Spinal cord (tissue), 10 donors: ENCODE data around the gene EHMT1. TPM values are rescaled to one million over a fixed set of nuclear protein-coding genes. Genes with fewer than 3 reads are reported as not detected.

Source experiments
- DNase-seq, 6 donors: peaks; one replicate each; pipeline versions ENCODE4 v3.0.0 to v3.0.0-alpha.2; 2013 to 2015; ENCODE audit warnings: low spot score in 6 of 6, low read depth in 4 of 6
- H3K27ac ChIP-seq: one replicate; pipeline ENCODE4 v1.5.1; 2013; ENCODE audit warnings: low read depth, low read length, control low read depth
- H3K27me3 ChIP-seq: one replicate; pipeline ENCODE4 v1.6.1; 2013; ENCODE audit warnings: low read length; ENCODE audit not compliant: control insufficient read depth, insufficient read depth
- H3K36me3 ChIP-seq: one replicate; pipeline ENCODE4 v1.6.1; 2013; ENCODE audit warnings: low read length; ENCODE audit not compliant: control insufficient read depth, insufficient read depth
- H3K4me1 ChIP-seq: one replicate; pipeline ENCODE4 v1.6.1; 2013; ENCODE audit warnings: low read length; ENCODE audit not compliant: control insufficient read depth, insufficient read depth
- H3K4me3 ChIP-seq: one replicate; pipeline ENCODE4 v1.5.1; 2013; ENCODE audit warnings: low read depth, low read length, control low read depth
- H3K9me3 ChIP-seq: one replicate; pipeline ENCODE4 v1.6.1; 2013; ENCODE audit warnings: low read length; ENCODE audit not compliant: control insufficient read depth, insufficient read depth
- WGBS: methylation state at CpG from one replicate; pipeline ENCODE4 v1.1.5; 2013; ENCODE audit warnings: missing lambda C conversion rate; ENCODE audit not compliant: insufficient coverage; 5-methylcytosine and 5-hydroxymethylcytosine counted together
- polyA plus RNA-seq, 2 donors: library from polyadenylated mRNA; unstranded; fragments of 120-200 nt; gene quantifications; one replicate each; pipeline ENCODE4 v1.2.1, GENCODE V29; 2013; ENCODE audit not compliant: insufficient read length in 2 of 2
- total RNA-seq, 2 donors: library from RNA; depleted of rRNA in 1 of 2; stranded (reverse); fragments of 120-200 nt in 1 of 2; fragments of >200 nt in 1 of 2; gene quantifications; one replicate each; pipeline versions ENCODE4 v1.2.3 to v1.2.4, GENCODE V29; 2013 to 2014
- donor health status: healthy.

The EHMT1 gene
- total and polyA plus RNA-seq, 4 donors: 35.8 to 86.2 (median 57.1) TPM

DNA sequence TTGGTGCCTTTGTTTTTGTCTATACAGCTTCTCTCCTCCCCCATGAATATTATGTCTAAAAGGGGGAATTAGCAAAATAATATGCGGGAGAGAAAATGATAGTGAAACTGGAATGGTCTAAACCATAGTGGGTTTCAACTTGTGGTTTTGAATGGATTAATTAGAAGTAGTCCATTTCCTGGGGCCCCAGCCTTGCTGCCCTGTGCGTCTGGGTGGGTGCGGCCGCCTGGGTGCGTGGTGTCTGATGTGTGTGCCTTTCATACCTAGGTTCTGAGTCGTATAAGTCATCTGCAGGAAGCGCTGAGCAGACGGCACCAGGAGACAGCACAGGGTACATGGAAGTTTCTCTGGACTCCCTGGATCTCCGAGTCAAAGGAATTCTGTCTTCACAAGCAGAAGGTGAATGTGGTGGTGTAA, 138.8 kb downstream of the EHMT1 start:
- DNase-seq: no peak
- no peaks in the 10 kb centered on the region for H3K27me3 ChIP-seq
- peaks cover 8% of the 10 kb centered on the region for H3K4me1 ChIP-seq
- H3K27ac ChIP-seq: no peak overlapping the region
- no peak overlapping the region for H3K4me3 ChIP-seq
- H3K36me3 ChIP-seq: peaks cover 74% of the 10 kb centered on the region
- peaks cover 2% of the 10 kb centered on the region for H3K9me3 ChIP-seq
- 100% methylated on average over 9 of the region's 9 CpGs for WGBS

- Histone ChIP-seq H3K27ac (no peak overlapping the region), H3K4me1 (peaks cover 13% of the 10 kb centered on the region), H3K36me3 (peaks cover 74% of the 10 kb centered on the region), H3K9me3 (peaks cover 2% of the 10 kb centered on the region), H3K27me3 (no peaks in the 10 kb centered on the region), H3K4me3 (no peak overlapping the region)
- WGBS: 93% methylated on average over 16 of the region's 16 CpGs
- DNase-seq: no peak
These were observed 139.3 kb downstream of the EHMT1 start for GRCh38 chr9:137758067-137758466.

- WGBS: 97% methylated on average over 11 of the region's 11 CpGs
- H3K4me3 ChIP-seq: no peak overlapping the region
- H3K27ac ChIP-seq: no peak overlapping the region
- peaks cover 75% of the 10 kb centered on the region for H3K36me3 ChIP-seq
- no peaks in the 10 kb centered on the region for H3K27me3 ChIP-seq
- H3K9me3 ChIP-seq: peaks cover 2% of the 10 kb centered on the region
- H3K4me1 ChIP-seq: peaks cover 23% of the 10 kb centered on the region
- no peak for DNase-seq
These were observed 140.3 kb downstream of the EHMT1 start for GRCh38 chr9:137759117-137759516.

DNA sequence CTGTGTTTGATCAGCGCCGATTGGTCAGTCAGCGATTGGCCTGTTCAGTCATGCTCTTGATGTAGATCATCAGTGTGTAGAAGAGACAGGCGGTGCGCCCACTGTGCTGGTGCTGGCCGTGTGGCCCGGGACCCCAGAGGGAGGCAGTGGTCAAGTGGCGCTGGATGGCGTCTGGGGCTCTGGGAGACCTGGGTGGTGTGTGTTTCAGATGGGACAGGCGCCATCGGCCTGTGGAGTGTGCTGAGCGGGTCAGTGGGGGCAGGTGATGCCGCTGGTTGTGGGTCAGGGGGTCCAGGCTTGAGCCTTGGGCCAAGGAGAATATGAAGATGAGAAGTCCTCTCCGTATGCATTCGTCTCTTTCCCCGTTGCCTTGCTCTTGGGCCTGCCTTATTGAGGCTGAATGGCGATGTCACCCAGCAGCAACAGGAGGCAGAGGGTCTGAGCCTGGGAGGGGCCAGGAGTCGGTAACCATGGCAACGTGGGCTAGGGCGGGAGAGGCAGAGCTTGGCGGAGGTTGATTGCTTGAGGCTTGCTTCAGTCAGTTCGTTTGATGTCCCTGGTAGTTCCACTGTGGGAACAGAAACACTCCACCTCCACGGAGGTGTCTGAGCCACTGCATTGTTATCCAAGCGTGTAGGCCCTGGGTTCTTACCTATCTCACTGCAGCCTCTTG, 141.0 kb downstream of the EHMT1 start:
- Histone ChIP-seq H3K4me1 (peaks cover 27% of the 10 kb centered on the region), H3K4me3 (no peak overlapping the region), H3K36me3 (peaks cover 71% of the 10 kb centered on the region), H3K9me3 (peaks cover 2% of the 10 kb centered on the region), H3K27ac (no peak overlapping the region), H3K27me3 (no peaks in the 10 kb centered on the region)
- 77% methylated on average over 22 of the region's 24 CpGs for WGBS
- peak in 2 of 6 donors; percentile 33 to 60 for DNase-seq

DNA sequence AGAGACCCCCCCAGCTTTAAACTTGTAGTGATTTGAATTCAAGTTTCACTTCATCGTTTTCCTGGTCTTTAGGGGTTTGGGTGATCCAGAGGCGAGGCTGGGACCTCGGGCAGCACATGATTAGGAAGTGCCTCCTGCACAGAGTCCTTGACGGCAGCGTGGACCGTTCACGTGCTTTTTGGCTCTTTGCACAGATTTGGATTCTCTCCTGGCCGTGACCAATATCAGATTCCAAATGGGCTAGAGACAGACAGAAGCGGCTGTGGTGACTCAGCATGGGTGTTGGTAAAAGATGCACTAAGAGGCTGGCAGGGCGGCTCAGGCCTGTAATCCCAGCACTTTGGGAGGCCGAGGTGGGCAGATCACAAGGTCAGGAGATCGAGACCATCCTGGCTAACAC, 141.6 kb downstream of the EHMT1 start:
- Histone ChIP-seq H3K4me1 (peaks cover 30% of the 10 kb centered on the region), H3K27me3 (no peaks in the 10 kb centered on the region), H3K9me3 (peaks cover under 1% of the 10 kb centered on the region), H3K4me3 (no peak overlapping the region), H3K36me3 (peaks cover 67% of the 10 kb centered on the region), H3K27ac (no peak overlapping the region)
- no peak for DNase-seq
- 92% methylated on average over 10 of the region's 12 CpGs for WGBS

DNA sequence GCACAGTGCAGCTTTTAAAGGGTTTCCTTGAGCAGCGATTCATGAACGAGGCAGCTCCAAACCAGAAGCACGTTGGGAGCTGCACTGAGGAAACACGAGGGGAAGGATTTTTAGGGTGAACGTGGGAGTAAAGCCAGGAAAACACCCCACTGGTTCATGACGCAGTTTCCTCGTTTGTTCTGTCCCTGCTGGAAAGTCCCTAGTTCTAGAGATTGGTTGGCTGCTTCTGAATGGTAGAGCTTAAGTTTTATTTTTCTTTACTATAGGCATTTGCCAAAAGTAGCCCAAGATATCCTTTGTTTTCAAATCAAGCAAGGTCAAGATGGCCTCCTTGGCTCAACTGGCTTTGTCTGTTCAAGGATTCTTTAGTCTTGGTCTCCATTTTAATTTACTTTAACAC, 142.2 kb downstream of the EHMT1 start:
- DNase-seq: no peak
- no peak overlapping the region for H3K4me3 ChIP-seq
- H3K27ac ChIP-seq: no peak overlapping the region
- H3K27me3 ChIP-seq: no peaks in the 10 kb centered on the region
- peaks cover 30% of the 10 kb centered on the region for H3K4me1 ChIP-seq
- peaks cover 64% of the 10 kb centered on the region for H3K36me3 ChIP-seq
- H3K9me3 ChIP-seq: no peaks in the 10 kb centered on the region
- 76% methylated on average over 5 of the region's 7 CpGs for WGBS

GRCh38 chr9:137761793-137762192, 143.0 kb downstream of the EHMT1 start:
- Histone ChIP-seq H3K27ac (no peak overlapping the region), H3K4me1 (peaks cover 30% of the 10 kb centered on the region), H3K9me3 (no peaks in the 10 kb centered on the region), H3K4me3 (no peak overlapping the region), H3K36me3 (peaks cover 67% of the 10 kb centered on the region), H3K27me3 (no peaks in the 10 kb centered on the region)
- 95% methylated on average over 9 of the region's 9 CpGs for WGBS
- DNase-seq: no peak

- Histone ChIP-seq H3K36me3 (peaks cover 66% of the 10 kb centered on the region), H3K27me3 (no peaks in the 10 kb centered on the region), H3K27ac (no peak overlapping the region), H3K9me3 (no peaks in the 10 kb centered on the region), H3K4me3 (no peak overlapping the region), H3K4me1 (peaks cover 30% of the 10 kb centered on the region)
- DNase-seq: no peak
- WGBS: 87% methylated on average over 21 of the region's 21 CpGs
These were observed 143.7 kb downstream of the EHMT1 start for GRCh38 chr9:137762414-137763061.

DNA sequence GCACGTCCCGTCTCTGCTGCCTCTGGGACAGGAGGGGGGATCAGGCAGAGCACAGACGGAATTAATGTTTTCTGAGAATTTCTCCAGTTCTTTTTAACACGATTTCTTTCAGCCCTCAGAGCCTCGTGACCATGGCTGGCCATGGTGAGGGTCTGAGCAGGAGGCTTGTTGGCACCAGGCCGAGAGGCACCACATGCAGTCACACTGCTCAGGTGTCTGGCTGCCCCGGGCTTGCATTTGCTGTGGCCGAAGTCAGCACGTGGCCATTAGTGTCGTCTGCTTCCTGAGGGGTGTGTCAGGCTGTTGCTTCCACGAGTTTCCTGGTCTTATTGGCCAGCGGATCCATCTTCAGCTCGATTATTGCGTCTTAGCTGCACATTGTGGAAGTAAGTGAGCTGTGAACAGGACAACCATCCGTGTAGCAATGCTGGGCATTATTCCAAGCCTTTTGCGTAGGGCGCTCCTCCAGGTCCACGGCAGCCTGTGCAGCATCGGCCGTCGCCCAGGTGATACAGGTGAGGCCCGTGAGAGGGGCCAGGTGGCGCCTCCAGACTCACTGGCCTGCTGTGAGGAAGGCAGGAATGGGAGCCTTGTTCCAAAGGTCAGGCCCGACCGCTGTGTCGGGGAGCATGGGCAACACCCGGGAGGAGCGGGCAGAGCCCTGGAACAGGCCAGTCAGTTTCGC, 144.6 kb downstream of the EHMT1 start:
- Histone ChIP-seq H3K36me3 (peaks cover 57% of the 10 kb centered on the region), H3K27ac (peak overlapping the region; percentile 82), H3K9me3 (no peaks in the 10 kb centered on the region), H3K4me1 (peaks cover 30% of the 10 kb centered on the region), H3K27me3 (no peaks in the 10 kb centered on the region), H3K4me3 (no peak overlapping the region)
- DNase-seq: no peak
- WGBS: 94% methylated on average over 29 of the region's 29 CpGs
